DMS53 treated with DMSO at 0.1 percent for 48 hours (cell line): Measurements from ENCODE around the gene IGSF6.
"Not testable (repeated sequence)": the region's sequence is repeated elsewhere in the genome, so short reads cannot be mapped to it uniquely, and the experiment has no call there.

Source experiments
- DNase-seq: peaks from one replicate; lab custom pipeline; 2025; ENCODE audit not compliant: unreplicated experiment; lab: John Stamatoyannopoulos, UW

IGSF6 gene

GRCh38 chr16:21652453-21652852 is at the start of gene IGSF6:
IGSF6 (minus strand) TSS chr16:21652608; CDS start chr16:21652598, 10 bp downstream.
- DNase-seq = no peak

GRCh38 chr16:21701271-21701670 is 48.9 kb upstream of the IGSF6 start:
- DNase-seq = no peak

GRCh38 chr16:21698169-21699032 is 46.0 kb upstream of the IGSF6 start:
- no peak for DNase-seq

GRCh38 chr16:21697032-21697431 is 44.6 kb upstream of the IGSF6 start:
- no peak for DNase-seq

- DNase-seq = no peak
Observed at GRCh38 chr16:21694609-21695008, 42.2 kb upstream of the IGSF6 start.

GRCh38 chr16:21690967-21691366 is 38.6 kb upstream of the IGSF6 start:
- DNase-seq = not testable (repeated sequence)

- no peak for DNase-seq
Observed at GRCh38 chr16:21689107-21689506, 36.7 kb upstream of the IGSF6 start.

GRCh38 chr16:21685034-21685455 is 32.6 kb upstream of the IGSF6 start:
- DNase-seq = no peak

GRCh38 chr16:21684199-21684598 is 31.8 kb upstream of the IGSF6 start:
- DNase-seq = no peak

- DNase-seq = no peak
Observed at GRCh38 chr16:21683184-21683583, 30.8 kb upstream of the IGSF6 start.

- not testable (repeated sequence) for DNase-seq
Observed at GRCh38 chr16:21680714-21681113, 28.3 kb upstream of the IGSF6 start.

- DNase-seq = not testable (repeated sequence)
Observed at GRCh38 chr16:21674456-21674855, 22.0 kb upstream of the IGSF6 start.

- DNase-seq = no peak
Observed at GRCh38 chr16:21673469-21673868, 21.1 kb upstream of the IGSF6 start.

- DNase-seq = no peak
Observed at GRCh38 chr16:21667575-21667974, 15.2 kb upstream of the IGSF6 start.

- DNase-seq = no peak
Observed at GRCh38 chr16:21666772-21667171, 14.4 kb upstream of the IGSF6 start.

GRCh38 chr16:21664801-21665492 is 12.5 kb upstream of the IGSF6 start:
- DNase-seq = no peak

- no peak for DNase-seq
Observed at GRCh38 chr16:21663889-21664647, 11.7 kb upstream of the IGSF6 start, which contains the start of gene OTOA. OTOA (plus strand) TSS chr16:21663968; CDS start chr16:21678515, 14,547 bp downstream.

- no peak for DNase-seq
Observed at GRCh38 chr16:21659124-21659523, 6.7 kb upstream of the IGSF6 start.

- DNase-seq = peak; percentile 53
Observed at GRCh38 chr16:21656795-21657768, 4.7 kb upstream of the IGSF6 start.

GRCh38 chr16:21654881-21655280 is 2.5 kb upstream of the IGSF6 start:
- no peak for DNase-seq
